ENCODE data around the gene TGFB2.

The TGFB2 gene

GRCh38 chr1:218303176-218303879 lies 41.8 kb upstream of the TGFB2 start:
- no peak overlapping the region for H2BK5ac ChIP-seq (ENCODE audit: low read depth, low read length, poor library complexity, severe bottlenecking)
- H3K23ac ChIP-seq (ENCODE audit: low read length in 2 of 2) = no peak overlapping the region
- H2AK5ac ChIP-seq (ENCODE audit: low read length, severe bottlenecking) = no peak overlapping the region
- H2BK15ac ChIP-seq (ENCODE audit: low read depth, poor library complexity, severe bottlenecking) = no peak overlapping the region
- no peak overlapping the region for H3K18ac ChIP-seq (ENCODE audit: low read depth in 1 of 2, low read length in 2 of 2)
- H2AFZ ChIP-seq (ENCODE audit: low read depth, low read length) = no peak overlapping the region
- no peak overlapping the region for H3K27ac ChIP-seq (ENCODE audit: low read length, poor library complexity, severe bottlenecking)
- no peak overlapping the region for H3K4ac ChIP-seq (ENCODE audit: low read depth in 1 of 2, low read length in 2 of 2)
- no peak overlapping the region for H2BK120ac ChIP-seq (ENCODE audit: low read depth, low read length)
- H3K4me1 ChIP-seq (ENCODE audit: control insufficient read depth, insufficient read depth, low read depth, low read length) = peaks cover 1% of the 10 kb centered on the region
- no peak for DNase-seq
- H3K9me3 ChIP-seq (ENCODE audit: control insufficient read depth, low read length) = no peaks in the 10 kb centered on the region
- H3K4me3 ChIP-seq (ENCODE audit: insufficient read depth in 1 of 2, low read depth in 1 of 2, low read length in 2 of 2) = no peak overlapping the region
- H4K8ac ChIP-seq (ENCODE audit: low read length) = no peak overlapping the region
- peaks cover 0 to 25% of the 10 kb centered on the region in 2 experiments for H3K36me3 ChIP-seq (ENCODE audit: control insufficient read depth in 1 of 2, insufficient read depth in 2 of 2, low read depth in 1 of 2, low read length in 2 of 2)
- no peak overlapping the region for H3K4me2 ChIP-seq (ENCODE audit: low read length, poor library complexity, severe bottlenecking)
- H3K79me1 ChIP-seq (replicated peaks; ENCODE audit: low read length, poor library complexity, severe bottlenecking) = peaks cover 18% of the 10 kb centered on the region
- no peak overlapping the region for H4K91ac ChIP-seq (ENCODE audit: low read length)
- no peak overlapping the region for H3K14ac ChIP-seq (ENCODE audit: low read length in 2 of 2)
- no peak overlapping the region for H3K9ac ChIP-seq (ENCODE audit: low read length)
- H2BK12ac ChIP-seq (ENCODE audit: low read length in 2 of 2) = no peak overlapping the region
- H3K27me3 ChIP-seq (ENCODE audit: control insufficient read depth in 1 of 2, insufficient read depth in 1 of 2, low read length in 2 of 2) = no peaks in the 10 kb centered on the region

GRCh38 chr1:218304281-218305039 lies 40.7 kb upstream of the TGFB2 start:
- H3K9me3 ChIP-seq (ENCODE audit: control insufficient read depth, low read length) = no peaks in the 10 kb centered on the region
- WGBS = 41% methylated on average over 6 of the region's 8 CpGs

GRCh38 chr1:218305472-218306064 lies 39.6 kb upstream of the TGFB2 start:
- no peak overlapping the region for H2BK15ac ChIP-seq (ENCODE audit: low read depth, poor library complexity, severe bottlenecking)
- H3K18ac ChIP-seq (ENCODE audit: low read depth in 1 of 2, low read length in 2 of 2) = peak overlapping the region in 1 of 2 experiments; percentile 11
- no peak overlapping the region for H3K14ac ChIP-seq (ENCODE audit: low read length in 2 of 2)
- no peak overlapping the region for H3K9ac ChIP-seq (ENCODE audit: low read length)
- peaks cover 1% of the 10 kb centered on the region for H3K4me1 ChIP-seq (ENCODE audit: control insufficient read depth, insufficient read depth, low read depth, low read length)
- no peak overlapping the region for H3K23ac ChIP-seq (ENCODE audit: low read length in 2 of 2)
- H2AK5ac ChIP-seq (ENCODE audit: low read length, severe bottlenecking) = no peak overlapping the region
- no peak for DNase-seq
- WGBS = 97% methylated on average over 6 of the region's 6 CpGs
- H4K8ac ChIP-seq (ENCODE audit: low read length) = no peak overlapping the region
- H3K27ac ChIP-seq (ENCODE audit: low read length, poor library complexity, severe bottlenecking) = no peak overlapping the region
- H3K36me3 ChIP-seq (ENCODE audit: control insufficient read depth in 1 of 2, insufficient read depth in 2 of 2, low read depth in 1 of 2, low read length in 2 of 2) = peaks cover 0 to 29% of the 10 kb centered on the region in 2 experiments
- peaks cover 14% of the 10 kb centered on the region for H3K79me1 ChIP-seq (replicated peaks; ENCODE audit: low read length, poor library complexity, severe bottlenecking)
- H3K4ac ChIP-seq (ENCODE audit: low read depth in 1 of 2, low read length in 2 of 2) = no peak overlapping the region
- H2BK12ac ChIP-seq (ENCODE audit: low read length in 2 of 2) = no peak overlapping the region
- H3K4me3 ChIP-seq (ENCODE audit: insufficient read depth in 1 of 2, low read depth in 1 of 2, low read length in 2 of 2) = no peak overlapping the region
- H2BK5ac ChIP-seq (ENCODE audit: low read depth, low read length, poor library complexity, severe bottlenecking) = no peak overlapping the region
- no peaks in the 10 kb centered on the region for H3K9me3 ChIP-seq (ENCODE audit: control insufficient read depth, low read length)
- no peak overlapping the region for H2BK120ac ChIP-seq (ENCODE audit: low read depth, low read length)
- H3K4me2 ChIP-seq (ENCODE audit: low read length, poor library complexity, severe bottlenecking) = no peak overlapping the region
- no peak overlapping the region for H4K91ac ChIP-seq (ENCODE audit: low read length)
- no peak overlapping the region for H2AFZ ChIP-seq (ENCODE audit: low read depth, low read length)
- H3K27me3 ChIP-seq (ENCODE audit: control insufficient read depth in 1 of 2, insufficient read depth in 1 of 2, low read length in 2 of 2) = no peaks in the 10 kb centered on the region

More at GRCh38 chr1:218304281-218305039, 40.7 kb upstream of the TGFB2 start:
- H2BK5ac ChIP-seq (ENCODE audit: low read depth, low read length, poor library complexity, severe bottlenecking) = no peak overlapping the region
- H3K9ac ChIP-seq (ENCODE audit: low read length) = no peak overlapping the region
- H3K36me3 ChIP-seq (ENCODE audit: control insufficient read depth in 1 of 2, insufficient read depth in 2 of 2, low read depth in 1 of 2, low read length in 2 of 2) = peaks cover 0 to 29% of the 10 kb centered on the region in 2 experiments
- H3K23ac ChIP-seq (ENCODE audit: low read length in 2 of 2) = no peak overlapping the region
- H2BK15ac ChIP-seq (ENCODE audit: low read depth, poor library complexity, severe bottlenecking) = no peak overlapping the region
- no peak overlapping the region for H3K4me2 ChIP-seq (ENCODE audit: low read length, poor library complexity, severe bottlenecking)
- H3K27ac ChIP-seq (ENCODE audit: low read length, poor library complexity, severe bottlenecking) = no peak overlapping the region
- DNase-seq = peak; percentile 50
- H3K4ac ChIP-seq (ENCODE audit: low read depth in 1 of 2, low read length in 2 of 2) = no peak overlapping the region
- no peak overlapping the region for H2BK120ac ChIP-seq (ENCODE audit: low read depth, low read length)
- H3K14ac ChIP-seq (ENCODE audit: low read length in 2 of 2) = no peak overlapping the region
- H3K79me1 ChIP-seq (replicated peaks; ENCODE audit: low read length, poor library complexity, severe bottlenecking) = peaks cover 15% of the 10 kb centered on the region
- peaks cover 1% of the 10 kb centered on the region for H3K4me1 ChIP-seq (ENCODE audit: control insufficient read depth, insufficient read depth, low read depth, low read length)
- no peak overlapping the region for H2AK5ac ChIP-seq (ENCODE audit: low read length, severe bottlenecking)
- no peaks in the 10 kb centered on the region for H3K27me3 ChIP-seq (ENCODE audit: control insufficient read depth in 1 of 2, insufficient read depth in 1 of 2, low read length in 2 of 2)
- H3K18ac ChIP-seq (ENCODE audit: low read depth in 1 of 2, low read length in 2 of 2) = no peak overlapping the region
- no peak overlapping the region for H2AFZ ChIP-seq (ENCODE audit: low read depth, low read length)
- no peak overlapping the region for H4K91ac ChIP-seq (ENCODE audit: low read length)
- no peak overlapping the region for H4K8ac ChIP-seq (ENCODE audit: low read length)
- no peak overlapping the region for H2BK12ac ChIP-seq (ENCODE audit: low read length in 2 of 2)
- H3K4me3 ChIP-seq (ENCODE audit: insufficient read depth in 1 of 2, low read depth in 1 of 2, low read length in 2 of 2) = no peak overlapping the region

DNA sequence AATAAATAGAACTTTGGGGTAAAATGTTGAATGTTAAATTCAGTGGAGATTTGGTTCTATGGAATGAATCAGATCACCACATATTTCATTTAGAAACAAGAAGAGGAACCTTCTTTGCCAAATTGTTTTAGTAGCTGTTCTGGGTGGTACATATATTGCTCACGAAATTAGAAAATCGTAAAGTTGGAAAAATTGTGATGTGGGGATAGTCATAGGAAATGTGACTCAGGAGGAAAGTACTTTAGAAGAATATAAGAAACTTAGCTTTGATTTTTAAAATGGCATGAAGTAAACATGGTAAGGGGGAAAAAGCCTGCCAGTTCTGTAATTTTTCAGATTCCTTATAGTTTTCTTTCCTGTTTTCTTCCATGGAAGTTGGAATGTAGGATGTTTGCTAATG lies 32.6 kb upstream of the TGFB2 start:
- Histone ChIP-seq H3K27ac (ENCODE audit: low read length, poor library complexity, severe bottlenecking) (no peak overlapping the region), H2AK5ac (ENCODE audit: low read length, severe bottlenecking) (no peak overlapping the region), H2BK15ac (ENCODE audit: low read depth, poor library complexity, severe bottlenecking) (no peak overlapping the region), H3K4me1 (ENCODE audit: control insufficient read depth, insufficient read depth, low read depth, low read length) (peaks cover 2% of the 10 kb centered on the region), H4K91ac (ENCODE audit: low read length) (no peak overlapping the region), H3K23ac (ENCODE audit: low read length in 2 of 2) (no peak overlapping the region), H3K4ac (ENCODE audit: low read depth in 1 of 2, low read length in 2 of 2) (no peak overlapping the region), H3K27me3 (ENCODE audit: control insufficient read depth in 1 of 2, insufficient read depth in 1 of 2, low read length in 2 of 2) (no peaks in the 10 kb centered on the region), H2BK12ac (ENCODE audit: low read length in 2 of 2) (no peak overlapping the region), H3K18ac (ENCODE audit: low read depth in 1 of 2, low read length in 2 of 2) (no peak overlapping the region), H3K4me3 (ENCODE audit: insufficient read depth in 1 of 2, low read depth in 1 of 2, low read length in 2 of 2) (no peak overlapping the region), H4K8ac (ENCODE audit: low read length) (no peak overlapping the region), H2BK5ac (ENCODE audit: low read depth, low read length, poor library complexity, severe bottlenecking) (no peak overlapping the region), H3K4me2 (ENCODE audit: low read length, poor library complexity, severe bottlenecking) (no peak overlapping the region), H3K79me1 (replicated peaks; ENCODE audit: low read length, poor library complexity, severe bottlenecking) (peaks cover 6% of the 10 kb centered on the region), H3K9ac (ENCODE audit: low read length) (no peak overlapping the region), H3K36me3 (ENCODE audit: control insufficient read depth in 1 of 2, insufficient read depth in 2 of 2, low read depth in 1 of 2, low read length in 2 of 2) (peaks cover 0 to 16% of the 10 kb centered on the region in 2 experiments), H3K14ac (ENCODE audit: low read length in 2 of 2) (no peak overlapping the region), H2AFZ (ENCODE audit: low read depth, low read length) (no peak overlapping the region), H3K9me3 (ENCODE audit: control insufficient read depth, low read length) (peaks cover 5% of the 10 kb centered on the region), H2BK120ac (ENCODE audit: low read depth, low read length) (no peak overlapping the region)
- DNase-seq = no peak
- WGBS = 42% methylated on average over 2 of the region's 2 CpGs

Data from mesenchymal stem cell (in vitro differentiated cells and primary cell).